IMR-90 (cell line): ENCODE results near the gene MRS2.

Experiments
- BHLHE40 ChIP-seq: fragments of 150-350 bp; IDR thresholded peaks from 2 replicates; pipeline ENCODE4 v1.6.1; 2016; ENCODE audit warnings: mild to moderate bottlenecking, low read depth, low read length
- CEBPB ChIP-seq: IDR thresholded peaks from 2 replicates; pipeline ENCODE4 v1.6.1; 2012; ENCODE audit warnings: low read depth, low read length, improper control_type of control experiment
- ELK1 ChIP-seq: fragments of 150-350 bp; IDR thresholded peaks from 2 replicates; pipeline ENCODE4 v1.6.1; 2016; ENCODE audit warnings: low read depth, mild to moderate bottlenecking, low read length, moderate library complexity, borderline replicate concordance
- FOS ChIP-seq: fragments of 150-350 bp; IDR thresholded peaks from 2 replicates; pipeline ENCODE4 v1.6.1; 2016; ENCODE audit warnings: low read depth, low read length
- MXI1 ChIP-seq: IDR thresholded peaks from 2 replicates; pipeline ENCODE4 v1.6.1; 2012; ENCODE audit warnings: low read depth, mild to moderate bottlenecking, low read length, moderate library complexity, borderline replicate concordance
- NFE2L2 ChIP-seq: fragments of 150-350 bp; IDR thresholded peaks from 2 replicates; pipeline ENCODE4 v1.6.1; 2016; ENCODE audit warnings: low read depth, mild to moderate bottlenecking, low read length
- POLR2A ChIP-seq: IDR thresholded peaks from 2 replicates; pipeline ENCODE4 v1.6.1; 2012; ENCODE audit warnings: mild to moderate bottlenecking, low read depth, low read length
- RAD21 ChIP-seq: IDR thresholded peaks from 2 replicates; pipeline ENCODE4 v1.6.1; 2012; ENCODE audit warnings: low read length, improper control_type of control experiment
- RCOR1 ChIP-seq: IDR thresholded peaks from 2 replicates; pipeline ENCODE4 v1.6.1; 2012; ENCODE audit warnings: mild to moderate bottlenecking, low read length, improper control_type of control experiment; ENCODE audit not compliant: insufficient replicate concordance
- RFX5 ChIP-seq: IDR thresholded peaks from 2 replicates; pipeline ENCODE4 v1.8.0; 2012; ENCODE audit warnings: low read depth, mild to moderate bottlenecking, low read length, moderate library complexity
- SMC3 ChIP-seq: fragments of 150-350 bp; IDR thresholded peaks from 2 replicates; pipeline ENCODE4 v1.6.1; 2016; ENCODE audit warnings: low read depth, mild to moderate bottlenecking, antibody characterized with exemption, low read length, moderate library complexity
- USF2 ChIP-seq: fragments of 150-350 bp; IDR thresholded peaks from 2 replicates; pipeline ENCODE4 v1.6.1; 2017; ENCODE audit warnings: mild to moderate bottlenecking, antibody characterized with exemption, low read length, low read depth
- TF ChIP-seq, protein P1 (sequence below): conservative IDR thresholded peaks from 2 replicates; pipeline ENCODE4 v1.5.1; 2012; ENCODE audit warnings: mild to moderate bottlenecking, low read depth, low read length, improper control_type of control experiment

GRCh38 chr6:24439858-24440539 lies 37.3 kb downstream of the MRS2 start:
- TF ChIP-seq, protein P1, sequence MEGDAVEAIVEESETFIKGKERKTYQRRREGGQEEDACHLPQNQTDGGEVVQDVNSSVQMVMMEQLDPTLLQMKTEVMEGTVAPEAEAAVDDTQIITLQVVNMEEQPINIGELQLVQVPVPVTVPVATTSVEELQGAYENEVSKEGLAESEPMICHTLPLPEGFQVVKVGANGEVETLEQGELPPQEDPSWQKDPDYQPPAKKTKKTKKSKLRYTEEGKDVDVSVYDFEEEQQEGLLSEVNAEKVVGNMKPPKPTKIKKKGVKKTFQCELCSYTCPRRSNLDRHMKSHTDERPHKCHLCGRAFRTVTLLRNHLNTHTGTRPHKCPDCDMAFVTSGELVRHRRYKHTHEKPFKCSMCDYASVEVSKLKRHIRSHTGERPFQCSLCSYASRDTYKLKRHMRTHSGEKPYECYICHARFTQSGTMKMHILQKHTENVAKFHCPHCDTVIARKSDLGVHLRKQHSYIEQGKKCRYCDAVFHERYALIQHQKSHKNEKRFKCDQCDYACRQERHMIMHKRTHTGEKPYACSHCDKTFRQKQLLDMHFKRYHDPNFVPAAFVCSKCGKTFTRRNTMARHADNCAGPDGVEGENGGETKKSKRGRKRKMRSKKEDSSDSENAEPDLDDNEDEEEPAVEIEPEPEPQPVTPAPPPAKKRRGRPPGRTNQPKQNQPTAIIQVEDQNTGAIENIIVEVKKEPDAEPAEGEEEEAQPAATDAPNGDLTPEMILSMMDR, result no peak
- no peak for TF ChIP-seq RAD21
- TF ChIP-seq SMC3, result no peak
- TF ChIP-seq POLR2A, result no peak
- no peak for TF ChIP-seq RFX5
- no peak for TF ChIP-seq ELK1
- TF ChIP-seq MXI1, result no peak
- TF ChIP-seq NFE2L2, result no peak
- no peak for TF ChIP-seq RCOR1
- no peak for TF ChIP-seq BHLHE40
- TF ChIP-seq FOS, result no peak
- no peak for TF ChIP-seq USF2
- TF ChIP-seq CEBPB, result no peak
